A673 (cell line): ENCODE measurements around the gene RGS16.

Experiments used
- EZH2 ChIP-seq: fragments of 200-600 bp; sonication (generic); IDR thresholded peaks from 2 replicates; pipeline ENCODE4 v1.6.1; 2017; ENCODE audit warnings: borderline replicate concordance, low read depth, mild to moderate bottlenecking, mixed read lengths, antibody characterized with exemption, low read length; ENCODE audit not compliant: poor library complexity, severe bottlenecking
- TF ChIP-seq, protein P1 (sequence below): fragments of 300-800, 200-600 bp; sonication (generic); conservative IDR thresholded peaks from 2 replicates; pipeline ENCODE4 v1.5.1; 2017; ENCODE audit warnings: low read depth, mild to moderate bottlenecking, antibody characterized with exemption, low read length, moderate library complexity, mixed read lengths

DNA sequence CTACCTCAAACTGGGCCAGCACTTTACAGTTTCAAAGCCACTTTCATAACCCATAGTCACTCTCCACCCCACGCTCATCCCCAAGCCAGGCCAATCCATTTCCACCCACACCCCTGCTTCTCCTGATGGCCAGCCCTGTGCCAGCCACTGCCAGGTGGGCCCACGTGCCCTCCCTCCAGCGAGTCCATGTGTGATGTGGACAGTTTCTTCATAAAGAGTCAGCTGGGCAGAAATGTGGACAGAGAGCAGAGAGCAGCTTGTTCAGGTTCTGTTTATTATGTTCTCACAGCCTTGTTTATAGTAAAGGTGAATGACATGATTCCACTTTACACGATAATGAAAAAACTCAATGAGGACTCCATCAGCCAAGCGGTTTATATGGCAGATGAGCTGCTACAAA is 37.4 kb upstream of the RGS16 start:
- TF ChIP-seq, protein P1, sequence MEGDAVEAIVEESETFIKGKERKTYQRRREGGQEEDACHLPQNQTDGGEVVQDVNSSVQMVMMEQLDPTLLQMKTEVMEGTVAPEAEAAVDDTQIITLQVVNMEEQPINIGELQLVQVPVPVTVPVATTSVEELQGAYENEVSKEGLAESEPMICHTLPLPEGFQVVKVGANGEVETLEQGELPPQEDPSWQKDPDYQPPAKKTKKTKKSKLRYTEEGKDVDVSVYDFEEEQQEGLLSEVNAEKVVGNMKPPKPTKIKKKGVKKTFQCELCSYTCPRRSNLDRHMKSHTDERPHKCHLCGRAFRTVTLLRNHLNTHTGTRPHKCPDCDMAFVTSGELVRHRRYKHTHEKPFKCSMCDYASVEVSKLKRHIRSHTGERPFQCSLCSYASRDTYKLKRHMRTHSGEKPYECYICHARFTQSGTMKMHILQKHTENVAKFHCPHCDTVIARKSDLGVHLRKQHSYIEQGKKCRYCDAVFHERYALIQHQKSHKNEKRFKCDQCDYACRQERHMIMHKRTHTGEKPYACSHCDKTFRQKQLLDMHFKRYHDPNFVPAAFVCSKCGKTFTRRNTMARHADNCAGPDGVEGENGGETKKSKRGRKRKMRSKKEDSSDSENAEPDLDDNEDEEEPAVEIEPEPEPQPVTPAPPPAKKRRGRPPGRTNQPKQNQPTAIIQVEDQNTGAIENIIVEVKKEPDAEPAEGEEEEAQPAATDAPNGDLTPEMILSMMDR: no peak
- no peak for TF ChIP-seq EZH2
